AG04450 (cell line): Measurements from ENCODE around the gene ERI3. TPM values are rescaled to one million over a fixed set of nuclear protein-coding genes. Genes with fewer than 3 reads are reported as not detected.

Experiments
- CTCF ChIA-PET: fragments of 300-600, 350-600 bp; formaldehyde crosslinking; extraction: SDS; loops from one replicate; lab custom pipeline; 2022; ENCODE audit warnings: antibody characterized with exemption, inconsistent platforms; lab: Charles Lee
- POLR2A ChIA-PET: fragments of 350-600 bp; formaldehyde crosslinking; extraction: SDS; loops from one replicate; lab custom pipeline; 2021; ENCODE audit warnings: antibody characterized with exemption, inconsistent platforms; lab: Yijun Ruan, JAX
- DNase-seq: peaks from one replicate; pipeline ENCODE4 v3.0.0-alpha.2; 2011; ENCODE audit warnings: low read depth, low spot score
- H3K27ac ChIP-seq: one replicate; pipeline ENCODE4 v1.5.1; 2012; ENCODE audit warnings: low read depth, low read length, control low read depth
- H3K27me3 ChIP-seq: one replicate; pipeline ENCODE4 v1.6.0; 2012; ENCODE audit warnings: low read length; ENCODE audit not compliant: control insufficient read depth, insufficient read depth
- H3K4me3 ChIP-seq: 2 replicates; pipeline ENCODE4 v1.5.1; 2011; ENCODE audit warnings: mild to moderate bottlenecking, low read depth, low read length, control low read depth
- H3K9me3 ChIP-seq: 2 replicates; pipeline ENCODE4 v1.5.1; 2012; ENCODE audit warnings: low read length; ENCODE audit not compliant: control insufficient read depth, insufficient read depth
- CTCF ChIP-seq: IDR thresholded peaks from 2 replicates; pipeline ENCODE4 v1.5.1; 2011; ENCODE audit warnings: low read depth, low read length, control low read depth, inconsistent platforms
- polyA plus RNA-seq: library from polyadenylated mRNA; depleted of rRNA; stranded (reverse); fragments of >200 nt; gene quantifications from 2 replicates; pipeline ENCODE4 v1.2.3, GENCODE V29; 2011

The ERI3 gene
- polyA plus RNA-seq, 1 experiment, result 46.2 TPM

- Histone ChIP-seq H3K4me3 (no peak overlapping the region), H3K27me3 (no peaks in the 10 kb centered on the region), H3K9me3 (no peaks in the 10 kb centered on the region; the same call in 1 of the 2 replicates), H3K27ac (peak overlapping the region; percentile 11)
- ChIA-PET CTCF (interaction anchor here (0.9 to 7.3 kb wide), 5 partner anchors 18 to 432 kb away, joined by 3 to 57 read pairs (median 3); no protein-coding TSS in a partner anchor), POLR2A (interaction anchor here (0.6 to 1.5 kb wide), 3 partner anchors 19 to 374 kb away, joined by 3 to 4 read pairs (median 3); no protein-coding TSS in a partner anchor)
- DNase-seq, result no peak
- TF ChIP-seq CTCF, result no peak
These were observed 134.3 kb downstream of the ERI3 start for GRCh38 chr1:44220755-44221154.

DNA sequence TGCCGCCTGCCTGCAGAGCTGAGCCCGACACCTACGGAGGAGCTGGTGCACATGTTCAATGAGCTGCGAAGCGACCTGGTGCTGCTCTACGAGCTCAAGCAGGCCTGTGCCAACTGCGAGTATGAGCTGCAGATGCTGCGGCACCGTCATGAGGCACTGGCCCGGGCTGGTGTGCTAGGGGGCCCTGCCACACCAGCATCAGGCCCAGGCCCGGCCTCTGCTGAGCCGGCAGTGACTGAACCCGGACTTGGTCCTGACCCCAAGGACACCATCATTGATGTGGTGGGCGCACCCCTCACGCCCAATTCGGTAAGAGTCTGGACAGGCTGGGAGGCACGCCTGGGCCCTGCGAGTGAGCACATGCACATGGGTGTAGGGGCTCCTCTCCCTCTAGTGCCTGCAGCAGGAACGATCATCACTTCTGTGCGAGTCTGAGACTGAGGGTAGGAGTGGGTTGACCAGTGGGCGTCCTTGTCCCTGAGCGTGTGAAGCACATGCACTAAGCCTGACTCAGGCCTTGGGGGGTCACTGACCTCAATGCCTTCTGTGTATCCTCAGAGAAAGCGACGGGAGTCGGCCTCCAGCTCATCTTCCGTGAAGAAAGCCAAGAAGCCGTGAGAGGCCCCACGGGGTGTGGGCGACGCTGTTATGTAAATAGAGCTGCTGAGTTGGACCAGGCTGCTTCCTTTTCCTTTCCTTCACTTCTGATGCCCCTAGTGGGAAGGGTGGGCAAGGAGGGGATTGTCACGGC lies 134.9 kb downstream of the ERI3 start:
- ChIA-PET POLR2A (interaction anchor here (0.6 to 1.5 kb wide), 4 partner anchors 20 to 375 kb away, joined by 3 to 12 read pairs (median 4); no protein-coding TSS in a partner anchor), CTCF (interaction anchor here (0.9 to 7.3 kb wide), 6 partner anchors 19 to 433 kb away, joined by 3 to 57 read pairs (median 14); no protein-coding TSS in a partner anchor)
- Histone ChIP-seq H3K9me3 (no peaks in the 10 kb centered on the region; the same call in 1 of the 2 replicates), H3K4me3 (no peak overlapping the region), H3K27me3 (no peaks in the 10 kb centered on the region), H3K27ac (peak overlapping the region; percentile 52)
- DNase-seq, result peak; percentile 54
- TF ChIP-seq CTCF, result peak; percentile 39

- no peak for DNase-seq
- POLR2A ChIA-PET, result interaction anchor here (0.6 to 1.5 kb wide), 2 partner anchors 109 to 376 kb away, joined by 3 to 7 read pairs; no protein-coding TSS in a partner anchor
- no peaks in the 10 kb centered on the region; the same call in 1 of the 2 replicates for H3K9me3 ChIP-seq
- CTCF ChIA-PET, result interaction anchor here (1.0 to 7.3 kb wide), 5 partner anchors 20 to 434 kb away, joined by 3 to 57 read pairs (median 24); no protein-coding TSS in a partner anchor
- no peak overlapping the region for H3K4me3 ChIP-seq
- H3K27ac ChIP-seq, result no peak overlapping the region
- TF ChIP-seq CTCF, result no peak
- H3K27me3 ChIP-seq, result no peaks in the 10 kb centered on the region
These were observed 135.8 kb downstream of the ERI3 start for GRCh38 chr1:44219301-44219626.

DNA sequence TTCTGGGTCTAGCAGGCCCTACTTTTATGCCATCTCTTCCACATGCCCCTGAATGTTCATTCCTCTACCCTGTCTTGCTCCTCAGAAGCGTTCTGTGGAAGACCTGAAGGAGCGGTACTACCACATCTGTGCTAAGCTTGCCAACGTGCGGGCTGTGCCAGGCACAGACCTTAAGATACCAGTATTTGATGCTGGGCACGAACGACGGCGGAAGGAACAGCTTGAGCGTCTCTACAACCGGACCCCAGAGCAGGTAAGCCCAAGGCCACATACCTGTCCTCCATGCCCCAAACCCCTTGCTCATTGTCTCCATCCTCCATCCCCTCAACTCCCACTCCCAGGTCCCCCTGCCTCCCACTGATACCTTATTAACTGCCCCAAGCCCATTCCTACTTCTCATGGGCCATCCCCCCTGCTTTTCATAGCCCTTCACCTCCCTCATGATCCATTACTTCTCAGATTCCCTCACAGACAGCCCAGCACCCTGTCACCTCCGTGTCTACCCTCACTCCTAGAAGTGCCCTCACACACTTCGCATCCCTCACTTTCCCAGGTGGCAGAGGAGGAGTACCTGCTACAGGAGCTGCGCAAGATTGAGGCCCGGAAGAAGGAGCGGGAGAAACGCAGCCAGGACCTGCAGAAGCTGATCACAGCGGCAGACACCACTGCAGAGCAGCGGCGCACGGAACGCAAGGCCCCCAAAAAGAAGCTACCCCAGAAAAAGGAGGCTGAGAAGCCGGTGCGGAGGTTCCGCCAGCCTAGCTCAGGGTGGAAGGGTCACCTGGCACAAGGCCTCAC lies 136.4 kb downstream of the ERI3 start:
- Histone ChIP-seq H3K27me3 (no peaks in the 10 kb centered on the region), H3K27ac (no peak overlapping the region), H3K9me3 (no peaks in the 10 kb centered on the region; the same call in 1 of the 2 replicates), H3K4me3 (no peak overlapping the region)
- CTCF ChIA-PET, result interaction anchor here (0.5 to 7.3 kb wide), 28 partner anchors 9 to 702 kb away, joined by 3 to 57 read pairs (median 5); partner anchors contain the start of gene KLF17
- TF ChIP-seq CTCF, result no peak
- DNase-seq, result no peak
- POLR2A ChIA-PET, result interaction anchor here (0.6 kb wide), 1 partner anchor 110 kb away, joined by 7 read pairs; no protein-coding TSS in a partner anchor
